Keratinocyte (primary cell): ENCODE results near the gene SPECC1.
"Not testable (repeated sequence)": the region's sequence is repeated elsewhere in the genome, so short reads cannot be mapped to it uniquely, and the experiment has no call there.

Experiments
- CTCF ChIP-seq, 3 experiments: IDR thresholded peaks in 1 of 3; conservative IDR thresholded peaks in 1 of 3; optimal IDR thresholded peaks in 1 of 3; 2 replicates in 2 of 3; 3 replicates in 1 of 3; pipeline versions ENCODE3 to v1.5.1; 2011; ENCODE audit warnings: low read length in 3 of 3, mild to moderate bottlenecking in 3 of 3, moderate library complexity in 2 of 3, control low read depth in 1 of 3, inconsistent platforms in 1 of 3; ENCODE audit not compliant: insufficient read depth in 2 of 3; ENCODE audit errors: extremely low read depth in 1 of 3
- EZH2 ChIP-seq: IDR thresholded peaks from one replicate; pipeline ENCODE4 v1.6.1; 2012; ENCODE audit warnings: inconsistent platforms, mild to moderate bottlenecking, low read length, moderate library complexity

GRCh38 chr17:20100806-20101205 is 91.6 kb downstream of the SPECC1 start:
- TF ChIP-seq CTCF (optimal IDR thresholded peaks at IDR 0.05 in 1 of 3, IDR thresholded peaks at IDR 0.05 in 1 of 3, conservative IDR thresholded peaks at IDR 0.05 in 1 of 3; ENCODE audit: extremely low read depth in 1 of 3, insufficient read depth in 2 of 3, low read length in 3 of 3); EZH2: not testable (repeated sequence)
